TTC549 (cell line): ENCODE data around the gene ZNF737.
"Not testable (repeated sequence)": the region's sequence is repeated elsewhere in the genome, so short reads cannot be mapped to it uniquely, and the experiment has no call there.

Experiments
- FAIRE-seq: peaks from 2 replicates; lab custom pipeline; 2012; peaks lifted over from hg19 to GRCh38; lab: Jason Lieb, UNC

The ZNF737 gene

DNA sequence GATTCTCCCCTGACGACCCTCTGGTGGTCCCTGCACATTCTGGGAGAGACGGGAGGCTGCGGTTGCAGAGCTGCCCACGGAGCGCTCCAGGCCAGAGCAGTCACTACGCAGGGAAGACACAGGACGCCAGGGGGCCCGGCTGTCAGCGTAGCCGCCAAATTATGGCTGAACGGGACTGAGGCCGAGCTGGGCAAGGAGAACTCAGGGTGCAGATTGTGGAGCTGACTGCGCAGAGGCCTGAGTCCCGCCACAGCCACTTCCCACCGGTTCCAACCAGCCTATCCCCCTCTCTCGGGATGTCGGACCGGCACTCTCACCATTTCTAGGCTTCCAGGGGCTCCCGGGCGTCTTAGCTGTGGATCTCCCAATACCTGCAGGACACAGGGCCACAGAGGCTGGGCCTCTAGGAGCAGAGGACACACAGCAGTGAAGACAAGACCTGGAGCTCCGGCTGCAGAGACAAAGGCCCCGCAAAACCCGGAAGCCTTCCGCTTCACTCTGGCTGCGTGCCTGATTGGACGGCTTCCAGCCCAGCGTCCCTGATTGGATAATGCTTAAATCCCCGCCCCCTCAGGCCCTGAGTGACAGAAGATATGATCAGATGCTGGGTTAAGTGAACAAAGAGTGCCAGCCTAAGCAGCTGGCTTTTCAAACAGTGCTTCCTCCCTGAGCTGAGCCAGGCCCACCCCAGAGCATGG lies at the start of gene ZNF737:
Gene ZNF737 (minus strand): TSS at position 461 of the 698 bp plus-strand sequence. CDS start 141 bp downstream, at position 320.
- FAIRE-seq: peak; percentile 92

DNA sequence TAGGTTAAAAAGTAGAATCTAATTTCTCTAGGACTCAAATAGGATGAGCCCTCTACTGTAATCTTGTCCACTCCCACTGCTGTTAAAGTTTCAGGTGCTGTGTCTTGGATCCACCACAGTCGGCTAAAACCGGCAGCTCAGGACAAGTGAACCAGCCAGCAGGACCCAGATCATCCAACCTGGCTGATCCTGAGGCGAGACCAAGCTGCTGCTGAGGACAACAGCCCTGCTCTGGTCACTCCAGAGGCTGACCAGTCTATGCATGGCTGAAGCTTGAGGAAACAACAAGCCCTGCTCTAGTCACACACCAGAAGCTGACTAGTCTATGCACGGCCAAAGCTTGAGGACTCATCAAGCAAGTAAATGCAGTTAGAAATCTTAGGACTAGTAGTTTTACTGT lies 49.4 kb upstream of the ZNF737 start:
- not testable (repeated sequence) for FAIRE-seq

DNA sequence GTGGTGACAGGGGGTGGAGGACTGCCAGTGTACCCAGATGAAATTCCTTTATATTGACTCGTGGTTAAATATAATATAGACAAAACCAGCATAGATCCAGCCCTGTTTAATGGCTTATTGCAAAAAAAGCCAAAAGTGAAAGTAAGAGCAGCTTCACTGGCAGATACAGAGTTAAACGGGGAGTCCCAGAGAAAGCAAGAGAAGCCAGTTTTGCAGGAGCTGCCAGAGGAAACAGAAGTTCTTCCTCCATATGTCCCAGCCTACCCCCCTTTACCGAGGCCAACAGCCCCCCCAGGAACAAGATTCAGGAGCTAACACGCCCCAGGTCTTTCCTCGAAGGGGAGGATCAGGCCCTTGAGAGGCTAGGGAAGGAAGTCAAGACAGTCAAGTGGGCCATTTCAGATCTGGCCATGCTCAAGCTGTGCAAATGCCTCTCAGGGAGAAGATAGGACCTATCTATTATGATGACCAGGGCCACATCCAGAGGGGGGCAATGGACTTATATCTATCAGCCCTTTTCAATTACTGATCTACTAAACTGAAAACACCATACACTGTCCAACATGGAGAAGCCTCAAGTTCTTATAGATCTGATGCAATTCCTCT lies 47.2 kb upstream of the ZNF737 start:
- no peak for FAIRE-seq

DNA sequence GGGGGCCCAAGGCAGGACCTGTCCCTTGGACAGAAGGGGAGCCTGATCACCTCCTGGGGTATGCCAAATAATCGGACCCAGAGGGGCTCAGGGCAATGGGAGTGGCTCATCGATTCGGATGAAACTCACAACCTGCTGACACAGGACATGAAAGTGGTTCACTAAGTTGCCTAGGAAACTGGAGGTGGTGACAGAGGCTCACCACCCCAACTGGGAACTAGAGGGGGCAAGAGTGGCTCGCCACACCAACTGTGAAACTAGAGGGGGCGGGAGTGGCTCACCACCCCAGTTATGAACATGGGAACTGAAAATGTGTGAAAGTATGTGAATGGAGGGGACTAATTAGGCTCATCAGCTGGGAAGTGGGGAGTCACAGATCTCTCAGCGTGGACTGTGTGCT lies 46.3 kb upstream of the ZNF737 start:
- no peak for FAIRE-seq

DNA sequence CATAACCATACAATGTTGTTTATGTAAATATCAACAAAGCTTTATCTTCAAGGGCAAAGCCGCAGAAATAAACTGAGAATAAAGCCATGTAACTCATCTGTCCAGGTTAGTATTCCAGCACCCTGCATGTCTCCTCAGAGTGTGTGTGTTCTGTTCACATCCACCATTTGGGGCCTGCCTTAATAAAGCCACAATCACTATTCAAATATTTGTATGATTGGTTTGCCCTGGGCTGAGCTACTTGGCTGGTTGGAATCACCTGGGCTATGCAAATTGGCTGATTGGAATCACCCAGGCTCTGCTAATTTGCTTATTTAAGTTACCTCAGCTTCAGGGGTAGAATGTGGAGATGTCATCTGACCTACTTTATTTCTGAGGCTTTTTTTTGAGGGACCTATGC lies 42.4 kb upstream of the ZNF737 start:
- no peak for FAIRE-seq

DNA sequence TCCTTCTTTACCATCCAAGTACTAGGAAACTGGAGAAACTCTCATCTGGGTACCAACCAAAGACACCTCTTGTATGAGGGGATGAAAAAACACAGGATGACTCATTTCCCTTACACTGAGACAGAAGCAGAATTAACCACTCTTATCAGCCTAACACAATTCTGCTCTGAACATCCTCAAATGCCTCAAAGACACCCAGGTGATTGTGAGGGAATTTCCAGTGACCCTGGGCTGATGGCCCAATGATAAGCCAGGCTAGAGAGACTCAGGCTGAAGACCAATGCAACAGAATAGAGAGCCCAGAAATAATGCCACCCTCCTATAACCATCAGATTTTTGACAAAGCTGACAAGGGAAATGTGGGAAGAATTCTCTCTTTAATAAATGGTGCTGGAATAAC lies 7.0 kb downstream of the ZNF737 start:
- FAIRE-seq: no peak

DNA sequence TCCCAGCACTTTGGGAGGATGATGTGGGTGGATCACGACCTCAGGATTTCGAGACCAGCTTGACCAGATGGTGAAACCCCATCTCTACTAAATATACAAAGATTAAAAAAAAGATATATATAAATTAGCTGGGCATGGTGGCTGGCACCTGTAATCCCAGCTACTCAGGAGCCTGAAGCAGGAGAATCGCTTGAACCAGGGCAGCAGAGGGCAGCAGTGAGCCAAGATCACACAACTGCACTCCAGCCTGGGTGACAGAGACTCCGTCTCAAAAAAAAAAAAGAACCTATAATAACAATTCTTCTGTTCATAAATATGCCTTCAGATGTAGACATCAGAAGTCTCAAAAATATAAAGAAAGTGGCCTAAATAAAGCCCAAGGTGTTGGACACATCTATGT lies 7.6 kb downstream of the ZNF737 start:
- no peak for FAIRE-seq

DNA sequence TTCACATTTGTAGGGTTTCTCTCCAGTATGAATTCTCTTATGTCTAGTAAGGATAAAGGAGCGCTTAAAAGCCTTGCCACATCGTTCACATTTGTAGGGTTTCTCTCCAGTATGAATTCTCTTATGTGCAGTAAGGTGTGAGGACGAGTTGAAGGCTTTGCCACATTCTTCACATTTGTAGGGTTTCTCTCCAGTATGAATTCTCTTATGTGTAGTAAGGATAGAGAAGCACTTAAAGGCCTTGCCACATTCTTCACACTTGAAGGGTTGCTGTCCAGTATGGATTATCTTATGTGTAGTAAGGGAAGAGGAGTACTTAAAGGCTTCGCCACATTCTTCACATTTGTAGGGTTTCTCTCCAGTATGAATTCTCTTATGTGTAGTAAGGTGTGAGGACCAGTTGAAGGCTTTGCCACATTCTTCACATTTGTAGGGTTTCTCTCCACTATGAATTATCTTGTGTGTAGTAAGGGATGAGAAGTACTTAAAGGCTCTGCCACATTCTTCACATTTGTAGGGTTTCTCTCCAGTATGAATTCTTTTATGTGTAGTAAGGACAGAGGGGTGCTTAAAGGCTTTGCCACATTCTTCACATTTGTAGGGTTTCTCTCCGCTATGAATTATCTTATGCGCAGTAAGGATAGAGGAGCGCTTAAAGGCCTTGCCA lies 20.8 kb downstream of the ZNF737 start:
- FAIRE-seq: not testable (repeated sequence)

DNA sequence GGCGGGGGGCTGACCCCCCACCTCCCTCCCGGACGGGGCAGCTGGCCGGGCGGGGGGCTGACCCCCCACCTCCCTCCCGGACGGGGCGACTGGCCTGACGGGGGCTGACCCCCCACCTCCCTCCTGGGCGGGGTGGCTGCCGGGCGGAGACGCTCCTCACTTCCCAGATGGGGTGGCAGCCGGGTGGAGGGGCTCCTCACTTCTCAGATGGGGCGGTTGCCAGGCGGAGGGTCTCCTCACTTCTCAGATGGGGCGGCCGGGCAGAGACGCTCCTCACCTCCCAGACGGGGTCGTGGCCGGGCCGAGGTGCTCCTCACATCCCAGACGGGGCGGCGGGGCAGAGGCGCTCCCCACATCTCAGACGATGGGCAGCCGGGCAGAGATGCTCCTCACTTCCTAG lies 35.3 kb downstream of the ZNF737 start:
- FAIRE-seq: not testable (repeated sequence)

DNA sequence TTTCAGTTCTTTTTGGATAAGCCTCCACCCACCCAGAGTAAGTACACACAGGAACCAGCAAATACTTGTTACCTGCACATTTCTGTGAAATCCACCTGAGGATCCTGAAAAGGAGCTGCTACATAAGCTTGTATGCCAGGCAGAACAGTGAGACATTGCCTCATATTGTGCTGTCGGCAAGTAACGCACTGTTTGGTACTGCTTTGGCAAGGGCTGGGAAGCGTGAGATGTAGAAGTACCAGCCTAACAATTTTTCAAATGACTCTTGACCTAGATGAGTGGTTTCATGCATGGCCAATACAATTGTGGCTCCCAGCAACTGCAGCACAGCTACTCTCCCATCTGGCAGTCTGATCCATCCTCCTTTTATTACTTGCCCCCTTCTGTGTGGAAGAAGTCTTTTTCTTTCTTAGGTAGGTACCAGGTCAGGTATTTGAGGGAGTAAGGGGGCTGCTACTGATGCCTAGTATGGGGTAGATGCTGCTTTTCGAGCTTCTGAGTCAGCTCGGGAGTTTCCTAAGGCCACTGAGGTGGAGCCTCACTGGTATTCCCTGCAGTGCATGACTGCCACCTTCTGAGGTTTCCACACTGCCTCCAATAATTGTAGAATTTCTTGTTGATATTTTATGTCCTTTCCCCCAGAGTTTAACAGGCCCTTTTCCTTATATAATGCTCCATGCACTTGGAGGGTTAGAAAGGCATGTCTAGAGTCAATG lies 52.2 kb downstream of the ZNF737 start:
- FAIRE-seq: no peak

DNA sequence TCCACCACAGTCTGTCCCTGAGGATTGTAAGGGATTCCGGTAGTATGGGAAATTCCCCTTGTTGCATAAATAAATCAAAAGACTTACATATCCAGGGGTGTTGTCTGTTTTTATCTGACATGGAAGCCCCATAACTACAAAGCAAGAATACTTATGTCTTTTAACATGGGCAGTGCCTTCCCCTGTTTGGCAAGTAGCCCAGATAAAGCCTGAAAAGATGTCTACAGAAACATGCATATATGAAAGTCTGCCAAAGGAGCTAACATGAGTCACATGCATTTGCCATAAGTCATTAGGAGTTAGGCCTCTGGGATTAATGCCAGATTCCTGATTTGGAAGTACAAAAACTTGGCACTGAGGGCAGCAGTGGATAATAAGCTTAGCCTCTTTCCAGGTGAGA lies 62.1 kb downstream of the ZNF737 start:
- no peak for FAIRE-seq
